Activated T-helper 1 cell treated with Interleukin-2 at 50 U/mL for 16 hours (primary cell): ENCODE measurements around the gene CCR1.
"Not testable (repeated sequence)": the region's sequence is repeated elsewhere in the genome, so short reads cannot be mapped to it uniquely, and the experiment has no call there.

ENCODE experiments used
- DNase-seq: peaks from one replicate; pipeline ENCODE4 v3.0.0-alpha.2; 2020; ENCODE audit warnings: low read depth

Gene CCR1

DNA sequence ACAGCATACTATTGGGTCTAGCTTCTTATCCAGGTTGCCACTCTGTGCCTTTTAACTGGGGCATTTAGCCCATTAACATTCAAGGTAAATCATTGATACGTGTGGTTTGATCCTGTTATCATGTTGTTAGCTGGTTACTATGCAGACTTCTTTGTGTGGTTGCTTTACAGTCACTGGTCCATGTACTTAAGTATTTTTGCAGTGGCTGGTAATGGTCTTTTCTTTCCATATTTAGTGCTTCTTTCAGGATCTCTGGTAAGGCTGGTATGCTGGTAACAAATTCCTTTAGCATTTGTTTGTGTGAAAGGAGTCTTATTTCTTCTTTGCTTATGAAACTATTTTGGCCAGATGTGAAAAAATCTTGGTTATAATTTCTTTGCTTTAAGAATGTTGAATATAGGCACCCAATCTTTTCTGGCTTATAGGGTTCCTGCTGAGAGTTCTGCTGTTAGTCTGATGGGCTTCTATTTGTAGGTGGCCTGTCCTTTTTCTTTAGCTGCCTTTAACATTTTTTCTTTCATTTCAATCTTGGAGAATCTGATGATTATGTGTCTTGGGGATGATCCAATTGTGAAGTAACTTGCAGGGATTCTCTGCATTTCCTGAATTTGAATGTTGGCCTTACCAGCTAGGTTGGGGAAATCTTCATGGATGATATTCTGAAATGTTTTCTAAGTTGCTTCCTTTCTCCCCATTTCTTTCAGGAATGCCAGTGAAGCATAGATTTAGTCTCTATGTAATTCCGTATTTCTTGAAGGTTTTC lies 39.3 kb downstream of the CCR1 start:
- DNase-seq: no peak

GRCh38 chr3:46163556-46164041 lies 44.5 kb downstream of the CCR1 start:
- no peak for DNase-seq

GRCh38 chr3:46162975-46163555 lies 45.0 kb downstream of the CCR1 start:
- no peak for DNase-seq

GRCh38 chr3:46157685-46158084 lies 50.4 kb downstream of the CCR1 start:
- not testable (repeated sequence) for DNase-seq

DNA sequence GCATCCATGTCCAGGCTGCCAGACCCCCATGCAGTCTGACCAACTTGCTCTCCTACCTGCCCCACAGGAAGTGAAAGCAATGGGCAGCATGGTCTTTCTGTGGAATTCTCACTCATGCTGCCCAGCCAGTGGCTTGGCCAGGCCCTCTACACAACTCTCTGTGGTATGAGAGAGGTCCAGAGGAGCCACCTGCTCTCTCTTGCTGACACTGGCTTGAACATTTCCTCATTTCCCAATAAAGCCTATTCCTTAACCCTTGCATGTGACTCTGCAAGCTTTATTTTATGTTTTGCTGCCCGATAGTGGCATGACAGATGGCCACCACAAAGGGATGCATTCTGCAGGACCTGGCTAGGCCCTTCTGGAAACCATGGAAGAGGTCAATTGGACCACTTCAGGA lies 53.8 kb downstream of the CCR1 start:
- DNase-seq: no peak
